BLaER1 treated with 17β-estradiol and CSF1 and Interleukin-3, amounts not matched to agents 10 nM and 100 nM (cell line): ENCODE results near the gene NOX4.
"Not testable (repeated sequence)": the region's sequence is repeated elsewhere in the genome, so short reads cannot be mapped to it uniquely, and the experiment has no call there.

Experiments
- H3K27ac ChIP-seq, 11 experiments: shearing (Covaris generic); formaldehyde crosslinking; 2 replicates each; pipeline ENCODE4 v1.8.1; 2022
- H3K27me3 ChIP-seq, 11 experiments: shearing (Covaris generic); formaldehyde crosslinking; 2 replicates each; pipeline ENCODE4 v1.8.1; 2022
- H3K36me3 ChIP-seq, 11 experiments: shearing (Covaris generic); formaldehyde crosslinking; 2 replicates each; pipeline ENCODE4 v1.8.1; 2022
- H3K4me1 ChIP-seq, 10 experiments: shearing (Covaris generic); formaldehyde crosslinking; 2 replicates each; pipeline ENCODE4 v1.8.1; 2022
- H3K4me2 ChIP-seq, 11 experiments: shearing (Covaris generic); formaldehyde crosslinking; 2 replicates each; pipeline ENCODE4 v1.8.1; 2022
- H3K4me3 ChIP-seq, 10 experiments: shearing (Covaris generic); formaldehyde crosslinking; 2 replicates each; pipeline ENCODE4 v1.8.1; 2022
- H3K9ac ChIP-seq, 11 experiments: shearing (Covaris generic); formaldehyde crosslinking; 2 replicates each; pipeline ENCODE4 v1.8.1; 2022
- H3K9me3 ChIP-seq, 11 experiments: shearing (Covaris generic); formaldehyde crosslinking; replicated peaks in 1 of 11; 2 replicates each; pipeline ENCODE4 v1.8.1; 2022
- H4K20me1 ChIP-seq, 11 experiments: shearing (Covaris generic); formaldehyde crosslinking; 2 replicates each; pipeline ENCODE4 v1.8.1; 2022
- Cebpa-rat ChIP-seq, 11 experiments: shearing (Covaris generic); IDR thresholded peaks; 2 replicates each; pipeline ENCODE4 v1.8.1; 2022

Gene NOX4

DNA sequence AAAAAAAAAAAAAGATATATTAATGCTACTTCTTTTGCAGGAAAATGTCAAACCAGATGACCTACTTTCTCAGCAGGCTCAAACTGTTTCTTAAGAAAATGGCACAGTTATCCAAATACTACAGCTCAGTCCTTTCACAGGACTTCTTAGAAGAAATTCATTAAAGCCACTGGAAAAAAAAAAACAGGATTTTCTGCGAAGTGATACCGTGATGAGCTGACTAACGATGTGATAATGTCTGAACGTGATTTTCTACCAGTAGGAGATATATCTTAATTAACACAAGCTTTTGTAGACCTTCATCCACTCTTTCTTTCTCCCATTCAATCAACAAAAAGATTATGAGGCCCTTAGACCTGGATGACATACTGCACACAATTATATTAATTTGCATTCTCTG, 132.4 kb downstream of the NOX4 start:
- H4K20me1 ChIP-seq, result no peaks in the 10 kb centered on the region
- no peak for TF ChIP-seq Cebpa-rat (IDR thresholded peaks at IDR 0.05)
- H3K27ac ChIP-seq, result no peak overlapping the region
- no peaks in the 10 kb centered on the region for H3K36me3 ChIP-seq
- no peaks in the 10 kb centered on the region for H3K9me3 ChIP-seq
- H3K4me2 ChIP-seq, result no peak overlapping the region
- H3K4me3 ChIP-seq, result no peak overlapping the region
- H3K9ac ChIP-seq, result no peak overlapping the region
- H3K4me1 ChIP-seq, result no peaks in the 10 kb centered on the region
- H3K27me3 ChIP-seq, result no peaks in the 10 kb centered on the region

- Histone ChIP-seq H3K9ac (no peak overlapping the region), H3K36me3 (no peaks in the 10 kb centered on the region), H3K4me2 (no peak overlapping the region), H3K4me3 (no peak overlapping the region), H3K27me3 (no peaks in the 10 kb centered on the region), H3K9me3 (no peaks in the 10 kb centered on the region), H4K20me1 (no peaks in the 10 kb centered on the region), H3K27ac (no peak overlapping the region), H3K4me1 (no peaks in the 10 kb centered on the region)
- TF ChIP-seq Cebpa-rat (IDR thresholded peaks at IDR 0.05), result no peak
Observed at GRCh38 chr11:89355646-89356045, 135.5 kb downstream of the NOX4 start.

DNA sequence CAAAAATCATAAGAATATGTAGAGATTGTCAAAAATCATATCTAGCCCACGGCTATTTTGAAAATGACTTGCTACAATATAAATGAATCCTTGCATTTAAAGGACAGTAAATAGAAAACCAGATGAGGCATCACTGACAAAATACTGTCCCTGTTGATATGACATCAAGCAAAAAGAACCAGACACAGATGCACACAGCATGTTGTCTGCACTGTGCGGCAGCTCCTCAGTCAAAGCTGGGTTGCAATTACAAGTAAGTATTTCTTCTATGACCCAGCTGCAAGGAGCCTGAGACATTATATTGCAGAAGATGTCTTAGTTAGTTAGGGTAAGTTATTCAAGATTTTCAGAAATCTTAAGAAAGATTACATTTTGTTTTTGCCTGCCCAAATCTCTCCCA, 136.7 kb downstream of the NOX4 start:
- not testable (repeated sequence) for H3K27me3 ChIP-seq, H3K9me3 ChIP-seq, H3K4me1 ChIP-seq, H3K9ac ChIP-seq, H3K27ac ChIP-seq, H4K20me1 ChIP-seq, H3K4me3 ChIP-seq, H3K36me3 ChIP-seq, H3K4me2 ChIP-seq

DNA sequence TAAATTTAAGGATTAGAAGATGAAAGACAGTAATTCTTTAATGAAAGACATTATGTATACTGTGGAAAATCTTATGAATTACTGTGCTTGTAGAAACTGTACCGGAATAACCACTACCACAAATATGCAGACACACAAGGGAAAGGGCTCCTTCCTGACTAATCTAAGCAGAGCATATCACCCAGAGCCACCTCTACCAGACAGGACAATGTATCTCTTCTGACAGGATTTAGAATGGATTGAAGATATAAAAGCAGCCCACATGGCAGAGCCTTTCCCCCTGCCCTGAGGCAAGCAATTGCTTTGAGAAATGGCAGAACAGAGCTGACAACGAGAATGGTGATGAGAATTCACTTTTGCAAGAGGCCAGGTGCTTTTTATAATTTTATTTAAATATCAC, 144.1 kb downstream of the NOX4 start:
- Histone ChIP-seq H3K9me3 (no peaks in the 10 kb centered on the region), H3K36me3 (no peaks in the 10 kb centered on the region), H3K4me2 (no peak overlapping the region), H4K20me1 (no peaks in the 10 kb centered on the region), H3K9ac (no peak overlapping the region), H3K27me3 (no peaks in the 10 kb centered on the region), H3K27ac (no peak overlapping the region), H3K4me3 (no peak overlapping the region), H3K4me1 (no peaks in the 10 kb centered on the region)
- TF ChIP-seq Cebpa-rat (IDR thresholded peaks at IDR 0.05), result no peak

- H3K4me1 ChIP-seq, result no peaks in the 10 kb centered on the region
- TF ChIP-seq Cebpa-rat (IDR thresholded peaks at IDR 0.05), result no peak
Observed at GRCh38 chr11:89346601-89347000, 144.6 kb downstream of the NOX4 start.

DNA sequence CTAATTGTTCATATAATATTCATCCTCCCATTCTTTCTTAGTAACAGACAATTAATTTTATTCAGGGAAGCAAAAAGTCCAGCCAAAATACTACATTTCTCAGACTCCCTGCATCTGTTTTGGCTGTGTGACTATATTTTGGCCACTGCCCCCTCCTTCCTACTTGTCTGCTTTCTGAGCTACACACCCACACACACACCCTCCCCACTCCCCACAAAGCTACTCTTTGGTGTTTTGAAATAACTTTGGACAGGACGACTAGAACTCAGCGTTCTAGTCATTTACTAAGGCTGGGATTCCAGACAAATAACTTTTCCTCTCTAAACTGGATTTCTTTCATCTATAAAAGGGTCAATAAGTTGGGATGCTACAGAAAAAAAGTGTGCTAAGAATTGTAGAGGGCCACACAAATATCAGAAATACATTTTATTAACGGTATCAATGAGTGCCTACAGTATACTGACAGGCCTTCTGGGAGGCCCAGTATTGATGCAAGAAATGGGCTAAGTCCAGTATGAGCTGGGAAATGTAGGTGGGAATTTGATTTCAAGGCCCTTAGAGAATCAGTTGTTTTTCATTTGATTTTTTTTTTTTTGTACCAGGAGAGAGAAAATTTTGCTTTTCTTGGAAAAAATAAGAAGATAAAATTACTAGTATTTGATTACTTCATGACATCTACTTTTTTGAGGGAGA, 148.1 kb downstream of the NOX4 start:
- H3K4me2 ChIP-seq, H3K4me3 ChIP-seq, H3K27me3 ChIP-seq, H3K4me1 ChIP-seq, H4K20me1 ChIP-seq, H3K36me3 ChIP-seq, H3K9me3 ChIP-seq, H3K9ac ChIP-seq, H3K27ac ChIP-seq: not testable (repeated sequence)

More at GRCh38 chr11:89346601-89347000, 144.6 kb downstream of the NOX4 start:
- Histone ChIP-seq H3K4me3 (no peak overlapping the region), H3K9me3 (no peaks in the 10 kb centered on the region), H3K4me2 (no peak overlapping the region), H3K9ac (no peak overlapping the region), H3K27me3 (no peaks in the 10 kb centered on the region), H3K27ac (no peak overlapping the region), H3K36me3 (no peaks in the 10 kb centered on the region), H4K20me1 (no peaks in the 10 kb centered on the region)

DNA sequence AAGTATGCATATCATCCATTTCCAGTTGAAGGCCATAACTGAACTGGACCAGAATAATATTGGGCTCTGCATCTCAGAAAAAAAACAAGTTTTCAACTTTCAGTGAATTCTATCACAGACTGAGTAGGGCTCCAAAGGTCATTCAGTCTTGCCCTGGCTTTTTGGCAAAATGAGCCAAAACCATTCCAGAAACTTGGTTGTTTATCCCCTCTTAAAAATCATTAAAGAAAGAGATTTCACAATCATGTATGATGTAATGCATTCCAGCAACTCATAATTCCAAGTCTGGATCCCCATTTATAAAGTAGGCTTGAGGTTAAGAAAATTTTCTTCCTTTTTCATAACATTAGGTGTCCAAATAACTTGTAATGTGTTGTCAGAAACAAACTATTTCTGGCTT, 150.7 kb downstream of the NOX4 start:
- not testable (repeated sequence) for H3K27ac ChIP-seq, H3K4me1 ChIP-seq, H3K27me3 ChIP-seq, H3K4me3 ChIP-seq, H3K9ac ChIP-seq, H4K20me1 ChIP-seq, H3K9me3 ChIP-seq, H3K4me2 ChIP-seq, H3K36me3 ChIP-seq

- H3K4me2 ChIP-seq, result peak overlapping the region in 1 of 11 experiments; percentile 8; a peak in 4 of 22 replicates
- not testable (repeated sequence) for H4K20me1 ChIP-seq, H3K36me3 ChIP-seq, H3K4me3 ChIP-seq, H3K4me1 ChIP-seq, H3K9me3 ChIP-seq, H3K9ac ChIP-seq, H3K27ac ChIP-seq, H3K27me3 ChIP-seq
Observed at GRCh38 chr11:89338073-89338472, 153.1 kb downstream of the NOX4 start.

DNA sequence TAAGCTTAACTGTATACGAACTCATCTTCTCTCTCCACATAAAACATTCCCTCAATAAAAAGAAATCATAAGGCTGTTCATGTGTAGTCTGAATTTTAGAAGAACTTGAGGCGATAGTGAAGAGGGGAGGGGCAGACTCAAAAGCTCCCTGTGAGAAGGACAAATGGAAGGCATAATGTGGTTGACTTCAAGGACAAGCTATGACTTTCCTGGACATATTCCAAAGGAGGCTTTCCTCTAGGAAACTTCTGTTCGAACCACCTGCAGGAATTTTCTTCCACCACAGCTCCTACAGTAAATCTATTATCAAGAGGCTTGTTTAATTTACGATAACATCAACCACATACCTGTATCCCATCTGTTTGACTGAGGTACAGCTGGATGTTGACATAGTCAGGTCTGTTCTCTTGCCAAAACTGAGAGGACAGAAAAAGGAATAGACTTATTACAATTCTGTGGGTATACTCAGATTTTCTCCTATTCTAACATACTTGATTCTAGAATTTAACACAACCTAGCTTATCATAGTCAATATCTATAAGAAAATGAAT, 154.0 kb downstream of the NOX4 start:
- H3K9me3 ChIP-seq, H3K4me1 ChIP-seq, H3K36me3 ChIP-seq, H4K20me1 ChIP-seq, H3K27me3 ChIP-seq, H3K9ac ChIP-seq, H3K4me3 ChIP-seq, H3K27ac ChIP-seq, H3K4me2 ChIP-seq: not testable (repeated sequence)

DNA sequence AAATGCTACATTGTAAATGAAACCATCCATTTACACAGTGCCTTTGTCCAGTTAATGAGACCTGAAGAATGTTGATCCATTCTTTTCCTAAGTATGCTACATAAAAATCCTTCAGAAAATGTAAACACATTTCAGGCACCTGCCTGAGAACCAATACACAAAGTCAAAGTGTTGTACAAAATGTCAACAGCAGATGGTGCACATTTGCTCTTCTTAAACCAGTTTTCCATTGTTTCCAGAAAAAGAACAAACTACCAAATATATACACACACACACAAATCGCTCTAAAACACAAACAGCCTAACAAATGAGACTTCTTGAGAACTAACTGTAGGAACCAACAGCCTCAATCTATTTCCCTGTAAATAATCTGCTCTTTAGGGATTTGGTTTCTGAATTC, 157.5 kb downstream of the NOX4 start:
- not testable (repeated sequence) for H3K9ac ChIP-seq, H3K4me2 ChIP-seq, H4K20me1 ChIP-seq, H3K36me3 ChIP-seq, H3K27me3 ChIP-seq, H3K27ac ChIP-seq, H3K4me1 ChIP-seq, H3K9me3 ChIP-seq, H3K4me3 ChIP-seq

GRCh38 chr11:89331940-89332339, 159.2 kb downstream of the NOX4 start:
- not testable (repeated sequence) for H4K20me1 ChIP-seq, H3K9ac ChIP-seq, H3K4me3 ChIP-seq, H3K4me2 ChIP-seq, H3K4me1 ChIP-seq, H3K27me3 ChIP-seq, H3K9me3 ChIP-seq, H3K27ac ChIP-seq, H3K36me3 ChIP-seq
